SIG-M5 treated with dmso at 0.1 percent for 504 hours (cell line): ENCODE data around the gene VWA1.
"Not testable (repeated sequence)": the region's sequence is repeated elsewhere in the genome, so short reads cannot be mapped to it uniquely, and the experiment has no call there.

Experiments
- DNase-seq: peaks from one replicate; lab custom pipeline; 2025; ENCODE audit not compliant: unreplicated experiment; lab: John Stamatoyannopoulos, UW

VWA1 gene

DNA sequence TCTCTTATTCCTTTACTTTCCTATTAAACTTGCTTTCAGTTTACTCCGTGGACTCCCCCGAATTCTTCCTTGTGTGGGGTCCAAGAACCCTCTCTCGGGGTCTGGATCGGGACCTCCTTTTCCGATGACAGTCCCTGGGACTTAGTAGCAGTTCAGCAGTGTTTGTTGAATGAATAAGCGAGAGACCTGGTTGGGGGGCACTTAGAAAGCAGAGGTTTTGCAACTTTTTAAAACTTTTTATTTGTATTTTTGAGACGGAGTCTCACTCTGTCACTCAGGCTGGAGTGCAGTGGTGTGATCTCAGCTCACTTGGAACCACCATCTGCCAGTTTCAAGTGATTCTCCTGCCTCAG is 12.3 kb upstream of the VWA1 start:
- no peak for DNase-seq

DNA sequence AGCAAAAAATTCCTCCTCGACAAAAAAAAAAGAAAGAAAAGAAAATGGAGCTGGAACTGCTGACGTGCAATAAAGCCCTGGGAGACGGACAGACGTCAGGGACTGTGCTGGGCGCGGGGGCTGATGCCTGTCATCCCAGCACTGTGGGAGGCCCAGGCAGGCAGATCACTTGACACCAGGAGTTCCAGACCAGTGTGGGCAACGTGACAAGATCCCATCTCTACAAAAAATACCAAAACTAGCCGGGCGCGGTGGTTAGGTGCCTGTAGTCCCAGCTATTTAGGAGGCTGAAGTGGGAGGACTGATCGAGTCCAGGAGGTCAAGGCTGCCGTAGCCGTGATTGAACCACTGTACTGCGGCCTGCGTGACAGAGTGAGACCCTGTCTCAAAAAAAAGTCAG is 10.8 kb upstream of the VWA1 start:
- DNase-seq: no peak

DNA sequence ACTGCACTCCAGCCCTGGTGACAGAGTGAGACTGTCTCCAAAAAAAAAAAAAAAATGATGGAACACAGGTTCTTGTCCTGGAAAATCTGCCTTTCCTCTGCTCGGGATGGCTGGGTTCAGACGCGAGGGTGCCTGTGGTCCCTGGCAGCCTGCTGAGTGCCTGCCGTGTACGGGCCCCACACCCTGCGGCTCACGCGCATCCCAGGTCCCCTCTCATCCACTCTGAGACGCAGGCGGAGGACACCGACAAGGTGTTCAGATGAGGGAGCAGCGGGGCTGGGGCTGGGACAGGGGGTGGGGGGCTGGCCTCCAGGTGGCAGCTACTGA is 10.1 kb upstream of the VWA1 start:
- no peak for DNase-seq

DNA sequence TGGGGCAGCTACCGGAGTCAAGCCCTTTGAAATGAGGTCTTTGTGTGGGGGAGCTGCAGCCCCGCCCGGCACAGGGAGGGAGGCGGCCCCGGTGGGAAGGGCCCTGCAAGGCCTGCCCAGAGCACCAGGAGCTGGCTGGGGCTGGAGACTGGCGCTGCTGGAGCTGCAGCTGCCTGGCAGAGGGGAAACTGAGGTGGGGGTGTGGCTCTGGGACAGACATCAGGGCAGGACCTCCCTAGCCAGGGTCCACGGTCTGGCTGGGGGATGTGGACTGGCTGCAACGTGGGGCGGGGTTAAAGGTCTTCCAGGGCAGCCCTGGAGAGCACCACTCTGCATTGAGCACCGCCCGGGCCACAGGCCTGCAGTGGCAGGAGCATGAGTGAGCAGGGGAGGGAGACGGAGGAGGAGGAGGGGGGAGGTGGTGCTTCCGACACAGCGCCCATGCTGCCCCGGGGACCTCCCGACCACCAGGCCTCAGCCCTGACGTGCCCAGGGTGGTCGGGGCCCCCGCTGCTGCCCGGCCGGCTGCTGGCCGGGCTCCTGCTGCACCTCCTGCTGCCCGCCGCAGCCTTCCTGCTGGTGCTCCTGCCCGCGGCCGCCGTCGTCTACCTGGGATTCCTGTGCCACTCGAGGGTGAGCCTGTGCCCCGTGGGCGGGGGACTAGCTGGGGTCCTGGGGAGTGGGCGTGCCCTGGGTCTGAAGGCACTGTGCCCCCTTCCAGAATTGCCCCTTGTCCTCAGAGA is 9.6 kb upstream of the VWA1 start:
- no peak for DNase-seq

DNA sequence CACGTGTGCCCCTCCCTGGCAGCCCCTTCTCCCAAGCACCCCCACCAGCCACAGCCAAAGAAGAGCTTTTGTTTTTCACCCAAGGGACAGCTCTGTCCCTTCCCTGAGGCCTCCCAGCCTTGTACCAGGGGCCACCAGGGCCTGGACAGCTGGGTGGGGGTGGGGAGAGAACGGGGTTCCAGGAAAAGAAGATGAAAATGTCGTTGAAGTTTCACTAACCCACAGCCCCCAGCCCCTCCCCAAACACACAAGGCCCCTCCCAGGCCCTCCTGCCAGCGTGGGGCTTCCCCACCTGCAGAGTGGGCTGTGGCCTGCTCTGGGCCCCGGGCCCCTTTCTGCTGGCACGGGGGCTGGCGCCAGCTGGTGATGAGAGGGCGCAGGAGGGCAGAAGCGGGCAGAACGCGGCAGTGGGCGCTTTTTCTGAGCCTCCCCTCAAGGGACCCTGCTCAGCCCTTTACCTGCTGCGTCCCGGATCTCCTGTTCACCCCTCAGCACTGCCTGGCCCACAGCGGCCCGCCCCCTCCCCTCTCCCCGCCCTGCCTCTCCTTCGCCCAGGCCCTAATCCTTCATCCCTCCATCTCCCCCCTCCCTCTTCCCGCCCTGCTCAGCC is 8.9 kb upstream of the VWA1 start:
- no peak for DNase-seq

DNA sequence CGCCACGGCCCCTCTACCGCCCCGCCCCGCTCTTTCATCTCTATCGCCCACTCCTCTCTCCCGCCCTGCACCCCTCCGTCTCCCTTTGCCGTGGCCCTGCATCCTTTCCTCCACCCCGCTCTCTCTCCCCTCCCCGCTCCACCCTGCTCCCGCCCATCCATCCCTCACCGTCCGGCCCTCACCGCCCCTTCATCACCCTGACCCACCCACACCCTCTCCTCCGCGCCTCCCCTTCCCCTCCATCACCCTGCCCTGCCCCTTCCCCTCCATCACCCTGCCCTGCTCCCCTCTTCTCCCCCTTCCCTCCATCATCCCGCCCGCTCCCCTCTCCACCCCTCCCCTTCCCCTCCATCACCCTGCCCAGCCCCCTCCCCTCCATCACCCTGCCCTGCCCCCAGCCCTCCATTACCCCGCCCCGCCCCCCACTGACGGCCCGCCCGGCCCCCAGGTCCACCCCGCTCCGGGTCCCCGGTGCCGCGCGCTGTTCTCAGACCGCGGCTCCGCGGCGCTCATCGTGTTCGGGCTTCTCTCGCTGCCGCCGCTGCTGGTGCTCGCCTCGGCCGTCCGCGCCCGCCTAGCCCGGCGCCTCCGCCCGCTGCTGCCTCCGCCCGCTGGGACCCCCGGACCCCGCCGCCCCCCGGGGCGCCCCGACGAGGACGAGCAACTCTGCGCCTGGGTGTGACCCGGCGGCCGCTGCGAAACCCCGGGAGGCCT is 8.2 kb upstream of the VWA1 start:
- DNase-seq: no peak

DNA sequence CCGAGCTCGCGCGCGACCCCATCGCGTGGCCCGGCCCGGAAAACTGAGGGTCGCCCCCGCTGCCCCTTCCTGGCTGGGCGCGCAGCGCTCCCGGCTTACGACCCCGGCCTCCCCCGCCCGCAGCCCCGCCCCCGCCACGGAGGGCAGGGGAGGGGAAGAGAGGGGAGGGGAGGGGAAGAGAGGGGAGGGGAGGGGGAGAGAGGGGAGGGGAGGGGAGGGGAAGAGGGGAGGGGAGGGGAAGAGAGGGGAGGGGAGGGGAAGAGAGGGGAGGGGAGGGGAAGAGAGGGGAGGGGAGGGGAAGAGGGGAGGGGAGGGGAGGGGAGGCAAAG is 7.7 kb upstream of the VWA1 start:
- DNase-seq: no peak

DNA sequence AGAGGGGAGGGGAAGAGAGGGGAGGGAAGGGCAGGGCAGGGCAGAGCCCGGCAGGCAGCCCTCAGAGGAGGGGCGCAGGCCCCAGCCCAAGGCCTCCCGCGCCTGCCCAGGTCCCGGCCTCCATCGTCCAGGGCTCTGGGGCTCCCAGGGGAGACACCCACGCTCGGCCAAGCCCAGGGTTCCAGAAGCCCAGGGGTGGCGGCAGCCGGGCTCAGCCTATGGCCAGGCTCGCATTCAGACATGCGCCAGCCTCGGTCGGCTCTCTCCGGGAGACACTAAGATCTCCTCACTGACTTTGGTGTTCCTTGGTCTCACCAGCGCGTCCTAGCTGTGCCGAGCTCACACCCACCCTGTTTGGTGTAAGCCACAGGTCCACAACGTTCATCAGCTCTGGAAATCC is 7.3 kb upstream of the VWA1 start:
- no peak for DNase-seq

DNA sequence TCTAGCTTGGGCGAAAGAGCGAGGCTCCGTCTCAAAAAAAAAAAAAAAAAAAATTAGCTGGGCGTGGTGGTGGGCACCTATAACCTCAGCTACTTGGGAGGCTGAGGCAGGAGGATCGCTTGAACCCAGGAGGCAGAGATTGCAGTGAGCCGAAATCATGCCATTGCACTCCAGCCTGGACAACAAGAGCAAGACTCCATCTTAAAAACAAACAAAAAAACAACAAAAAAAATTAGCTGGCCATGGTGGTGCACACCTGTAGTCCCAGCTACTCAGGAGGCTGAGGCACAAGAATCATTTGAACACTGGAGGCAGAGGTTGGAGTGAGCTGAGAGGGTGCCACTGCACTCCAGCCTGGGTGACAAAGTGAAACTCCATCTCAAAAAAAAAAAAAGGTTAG is 6.5 kb upstream of the VWA1 start:
- DNase-seq: not testable (repeated sequence)

DNA sequence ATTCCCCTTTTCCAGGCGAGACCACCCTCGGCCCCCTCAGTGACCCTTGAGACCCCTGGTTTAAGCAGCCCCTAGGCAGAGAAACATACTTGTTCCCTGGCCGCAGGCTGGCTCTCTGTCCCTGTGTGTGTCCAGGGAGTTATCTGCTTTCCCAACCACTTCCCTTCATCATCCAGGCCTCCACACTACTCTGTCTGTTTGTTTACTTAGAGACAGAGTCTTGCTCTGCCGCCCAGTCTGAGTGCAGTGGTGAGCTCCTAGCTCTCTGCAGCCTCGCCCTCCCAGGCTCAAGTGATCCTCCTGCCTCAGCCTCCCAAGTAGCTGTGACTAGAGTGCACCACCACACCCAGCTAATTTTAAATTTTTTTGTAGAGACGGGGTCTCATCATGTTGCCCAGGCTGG is 5.8 kb upstream of the VWA1 start:
- DNase-seq: no peak

DNA sequence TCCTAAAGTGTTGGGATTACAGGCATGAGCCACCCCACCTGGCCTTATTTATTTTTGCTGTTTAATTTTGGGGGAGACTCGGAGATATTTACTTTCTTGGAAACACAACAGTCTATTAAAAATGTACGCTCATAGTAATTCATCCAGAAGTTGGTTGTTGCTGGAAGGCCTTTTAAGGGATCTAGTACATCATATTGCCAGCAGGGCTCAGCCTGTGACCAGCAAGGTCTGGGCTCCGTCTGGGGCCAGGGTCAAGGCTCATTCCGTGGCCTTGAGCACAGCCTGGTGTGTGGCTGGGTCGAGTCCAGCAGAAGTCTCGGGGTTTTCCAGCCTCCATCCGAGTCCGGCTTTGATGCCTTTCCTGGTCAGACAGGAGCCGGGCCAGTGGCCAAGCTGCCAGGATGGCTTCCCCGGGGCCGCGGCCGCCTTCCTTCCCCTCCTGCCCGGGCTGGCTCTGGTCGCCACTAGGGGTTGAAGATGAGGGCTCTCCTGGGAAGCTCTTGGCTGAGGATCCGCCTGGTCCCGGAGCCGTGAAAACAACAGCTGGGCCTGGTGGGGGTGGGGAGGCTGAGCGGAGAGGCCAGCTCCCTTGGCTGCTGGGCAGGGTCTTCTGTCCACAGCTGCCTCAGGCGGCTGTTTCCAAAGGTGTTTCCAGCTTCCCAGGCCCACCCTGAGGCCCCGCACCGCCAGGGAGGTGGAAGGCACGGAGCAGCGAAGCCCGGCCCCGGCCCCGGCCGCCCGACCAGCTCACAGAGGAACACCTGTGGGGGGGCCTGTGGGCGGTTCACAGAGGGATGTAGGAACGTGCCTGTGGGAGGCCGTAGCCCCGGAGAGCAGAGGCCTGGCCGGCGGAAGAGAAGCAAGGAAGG is 5.1 kb upstream of the VWA1 start:
- DNase-seq: no peak

DNA sequence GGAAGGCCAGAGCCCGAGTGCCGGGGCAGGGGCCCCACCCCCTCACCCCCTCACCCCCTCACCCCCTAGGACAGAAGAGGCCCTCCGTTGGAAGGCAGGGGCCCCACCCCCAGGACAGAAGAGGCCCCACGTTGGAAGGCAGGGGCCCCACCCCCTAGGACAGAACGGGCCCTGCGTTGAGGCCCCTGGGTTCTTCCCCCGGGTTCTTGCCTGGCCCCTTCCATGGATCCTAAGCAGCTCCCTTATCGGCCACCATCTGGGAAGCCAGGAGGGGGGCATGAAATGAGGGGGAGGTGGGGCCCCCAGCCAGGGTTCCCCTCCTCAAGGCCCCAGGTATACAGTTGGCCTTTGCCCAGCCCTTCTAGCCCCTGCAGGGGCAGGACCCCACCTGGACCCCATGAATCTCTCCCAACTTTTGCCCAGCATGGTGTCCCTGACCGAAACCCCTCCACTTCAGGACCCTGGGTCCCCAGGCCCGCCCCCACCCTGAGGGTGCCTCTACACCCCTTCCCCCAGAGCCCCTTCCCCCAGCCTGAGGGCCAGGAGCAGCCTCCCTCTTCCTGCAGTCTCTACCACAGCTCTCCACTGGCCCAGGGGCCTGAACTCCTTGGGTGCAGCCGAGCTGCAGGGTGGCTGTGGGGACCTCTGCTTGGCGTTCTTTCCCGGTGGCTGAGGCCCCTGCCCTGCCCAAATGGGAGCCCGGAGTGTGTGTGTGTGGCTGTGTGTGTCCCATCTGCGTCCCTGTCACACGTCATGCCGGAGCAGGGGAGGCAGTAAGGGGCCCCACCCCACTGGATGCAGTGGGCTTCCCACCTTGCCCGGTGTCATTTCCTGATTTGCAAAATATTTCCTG is 4.3 kb upstream of the VWA1 start:
- no peak for DNase-seq

DNA sequence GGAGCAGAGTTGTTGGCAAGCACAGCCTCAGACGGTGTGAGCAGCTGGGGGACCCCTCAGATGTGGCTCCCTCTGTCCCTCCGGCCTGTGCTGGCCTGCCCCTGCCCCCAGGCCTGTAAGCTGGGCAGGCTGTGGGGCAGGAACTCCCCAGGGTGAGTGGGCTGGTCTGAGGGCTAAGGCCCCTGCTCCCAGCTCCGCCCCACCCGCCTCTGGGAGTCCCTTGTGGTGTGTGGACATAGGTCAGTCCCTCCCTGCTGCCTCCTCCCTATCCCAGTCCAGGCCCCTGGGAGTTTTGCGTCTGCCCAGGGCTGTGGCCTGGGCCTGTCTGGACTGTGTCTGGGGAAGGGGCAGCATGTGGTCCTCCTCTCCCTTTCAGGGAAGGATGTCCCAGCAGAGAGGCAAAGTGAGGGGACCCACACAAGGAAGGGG is 3.6 kb upstream of the VWA1 start:
- no peak for DNase-seq

DNA sequence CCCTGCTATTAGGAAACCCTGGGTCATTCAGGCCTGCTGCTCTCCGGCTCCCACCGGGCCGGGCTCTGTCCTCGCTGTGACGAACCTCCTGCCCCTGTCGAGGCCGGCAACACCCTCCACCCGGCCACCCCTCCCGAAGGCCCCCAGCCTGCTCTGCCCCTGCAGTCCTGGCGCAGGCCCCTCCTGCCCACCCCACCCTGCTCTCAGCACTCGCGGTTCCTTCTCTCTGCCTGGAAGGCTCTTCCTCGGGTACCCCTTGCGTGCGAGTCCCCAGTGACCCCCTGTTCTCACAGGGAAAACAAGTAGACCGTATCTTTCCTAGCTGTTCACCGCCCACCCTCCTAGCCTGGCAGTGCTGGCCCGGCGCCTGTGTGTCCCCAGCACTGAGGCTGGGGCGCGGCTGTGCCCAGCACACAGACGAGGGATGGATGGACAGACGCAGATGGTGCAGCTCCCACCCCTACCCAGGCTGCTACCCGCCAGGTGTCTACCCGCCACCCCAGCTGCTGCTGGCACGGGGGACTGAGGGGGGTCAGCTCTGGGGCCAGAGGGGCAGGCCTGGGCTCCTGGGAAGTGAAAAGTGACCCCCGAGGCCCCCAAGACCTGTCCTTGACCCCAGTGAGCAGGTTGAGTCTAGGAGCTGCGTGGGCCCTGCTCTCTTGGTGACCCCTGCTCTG is 3.1 kb upstream of the VWA1 start:
- no peak for DNase-seq

DNA sequence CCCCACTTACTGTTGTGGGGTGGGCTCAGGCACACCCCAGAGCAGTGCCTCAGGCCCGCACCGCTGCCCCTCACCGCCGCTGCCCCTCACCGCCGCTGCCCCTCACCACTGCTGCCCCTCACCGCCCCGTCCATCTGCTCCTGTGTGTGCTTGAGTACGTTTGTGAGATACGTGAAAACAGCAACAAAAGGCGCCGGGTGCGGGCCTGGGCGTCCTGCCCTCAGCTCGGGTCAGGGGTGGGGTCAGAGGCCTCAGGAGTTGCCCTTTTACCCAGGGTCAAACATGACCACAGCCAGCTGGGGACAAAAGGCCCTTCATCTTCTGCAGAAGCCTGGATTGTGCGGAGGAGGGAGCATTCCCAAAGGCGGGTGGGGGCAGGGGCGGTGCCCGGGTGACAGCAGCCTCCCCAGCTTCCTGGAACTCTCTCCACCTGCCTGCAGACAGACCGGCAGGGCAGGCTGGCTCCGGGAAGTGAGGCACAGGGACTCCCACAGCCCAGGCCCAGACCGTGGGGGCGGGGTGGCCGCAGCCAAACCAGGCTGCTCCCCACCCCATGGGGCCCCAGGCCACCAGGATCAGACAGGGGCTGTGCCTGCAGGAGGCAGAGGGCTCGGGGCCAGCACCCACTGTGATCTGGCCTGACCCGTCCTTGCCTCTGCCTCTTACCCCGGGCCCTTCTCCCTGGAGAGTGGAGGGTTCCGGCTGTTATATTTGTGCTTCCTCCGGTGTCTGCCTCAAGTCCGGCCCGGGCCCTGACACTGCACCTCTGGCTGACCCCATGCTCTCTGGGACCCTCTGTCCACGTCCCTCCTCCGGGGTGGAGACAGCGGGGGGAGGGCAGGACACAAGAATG is 2.3 kb upstream of the VWA1 start:
- DNase-seq: no peak

DNA sequence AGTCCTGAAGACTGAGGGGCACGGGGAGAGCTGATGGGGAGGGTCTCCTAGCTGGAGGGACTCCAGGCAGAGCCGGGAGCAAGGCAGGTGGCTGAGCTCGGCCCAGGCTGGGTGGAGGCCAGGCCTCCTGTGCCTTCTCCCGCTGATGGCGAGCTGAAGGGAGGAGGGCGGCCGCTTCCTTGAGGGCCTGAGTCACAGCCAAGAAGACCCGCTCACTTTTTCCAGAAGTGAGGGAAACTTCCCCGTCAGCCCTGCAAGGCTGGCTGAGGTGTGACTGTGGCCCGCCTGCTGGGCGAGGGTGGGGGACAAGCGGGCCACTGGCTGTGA is 1.7 kb upstream of the VWA1 start:
- DNase-seq: no peak

DNA sequence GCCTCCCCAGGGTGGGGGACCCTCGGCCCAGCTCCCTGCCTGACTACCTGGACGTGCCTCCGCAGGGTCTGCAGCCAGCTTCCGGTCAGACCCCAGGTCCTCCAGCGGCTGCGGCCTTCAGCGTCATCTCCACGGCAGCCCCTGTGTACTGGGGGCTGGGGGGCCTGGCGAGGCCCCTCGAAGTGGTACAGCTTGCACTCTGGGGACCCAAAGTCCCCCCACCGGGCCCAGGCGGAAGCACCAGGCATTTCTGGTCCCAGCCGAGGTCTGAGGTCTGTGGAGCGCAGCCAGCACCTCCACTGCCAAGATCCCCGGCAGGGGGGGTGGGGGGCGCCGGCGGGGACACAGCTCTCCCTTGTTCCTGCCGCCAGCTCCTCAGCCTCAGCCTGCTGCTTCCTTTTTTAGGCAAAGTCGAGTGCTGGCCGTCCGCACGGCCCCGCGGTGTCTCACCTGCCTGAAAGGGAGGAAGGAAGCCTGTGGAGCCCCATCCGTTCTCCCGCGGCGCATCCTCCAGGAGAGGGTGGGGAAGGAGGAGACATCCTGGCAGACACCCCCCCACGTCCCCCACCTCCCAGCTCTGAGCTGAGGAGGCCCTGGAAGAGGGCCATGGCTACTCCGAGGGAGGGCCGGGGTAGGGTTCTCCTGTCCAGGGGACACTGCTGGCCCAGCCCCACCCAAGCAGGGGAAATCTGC is 1.2 kb upstream of the VWA1 start:
- DNase-seq: no peak

DNA sequence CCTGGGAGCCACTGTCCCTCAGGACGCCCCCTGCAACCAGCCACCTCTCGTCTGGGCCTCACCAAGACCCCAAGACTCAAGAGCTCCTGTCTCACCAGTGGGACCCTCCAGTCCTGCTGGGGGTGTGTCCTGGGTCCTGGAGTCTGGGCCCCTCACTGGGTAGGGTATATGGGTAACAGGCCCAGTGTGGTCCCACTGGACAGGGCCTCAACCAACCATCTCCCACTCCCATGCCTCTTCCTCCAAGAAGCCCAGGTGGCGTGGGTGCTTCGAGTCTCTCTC is 725 bp upstream of the VWA1 start:
- DNase-seq: no peak

DNA sequence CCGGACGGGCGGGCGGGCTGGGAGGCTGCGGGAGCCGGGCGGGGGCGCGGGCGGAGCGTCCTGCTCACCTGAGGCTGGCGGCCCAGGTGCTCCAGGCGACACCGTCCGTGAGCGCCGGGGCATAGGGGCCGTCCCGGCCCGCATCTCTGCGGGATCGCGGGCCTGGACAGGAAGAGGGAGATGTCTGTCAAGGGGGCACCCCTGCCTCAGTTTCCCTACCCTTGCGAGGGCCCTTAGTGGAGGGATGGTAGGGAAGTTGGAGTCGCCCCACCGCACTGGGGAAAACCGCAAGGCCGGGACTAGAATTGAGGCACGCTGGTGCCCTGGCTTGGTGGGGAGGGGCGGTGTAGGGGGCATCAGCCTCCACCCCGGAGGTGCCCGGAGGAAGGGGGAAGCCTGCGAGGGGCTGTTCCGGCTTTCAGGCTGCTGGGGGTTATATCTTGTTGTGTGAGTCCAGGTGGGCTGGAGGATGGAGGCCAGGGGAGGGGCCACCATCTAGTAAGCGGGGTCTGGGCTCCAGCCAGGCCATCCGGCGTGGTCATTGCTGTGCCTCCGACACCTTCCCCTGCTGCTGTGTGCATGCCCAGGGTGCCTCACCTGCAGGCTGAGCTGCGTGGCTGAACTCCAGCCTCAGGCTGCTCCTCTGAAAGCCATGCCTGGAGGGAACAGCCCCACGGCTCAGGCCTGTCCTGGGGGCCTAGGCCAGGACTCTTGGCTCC is 580 bp downstream of the VWA1 start:
- no peak for DNase-seq
